Testis (tissue), 3 donors: ENCODE measurements around the gene PPA1. TPM values are rescaled to one million over a fixed set of nuclear protein-coding genes. Genes with fewer than 3 reads are reported as not detected.

Source experiments
- DNase-seq: peaks from one replicate; pipeline ENCODE4 v3.0.0-alpha.2; 2019
- H3K27ac ChIP-seq, 2 donors: fragments of 200-600 bp; sonication (generic); one replicate each; pipeline ENCODE4 v1.5.1; 2019
- H3K27me3 ChIP-seq: fragments of 200-600 bp; sonication (generic); one replicate; pipeline ENCODE4 v1.5.1; 2019
- H3K36me3 ChIP-seq: fragments of 200-600 bp; sonication (generic); one replicate; pipeline ENCODE4 v1.5.1; 2017; ENCODE audit warnings: low read depth; ENCODE audit errors: missing control alignments
- H3K4me1 ChIP-seq: fragments of 200-600 bp; sonication (generic); one replicate; pipeline ENCODE4 v1.5.1; 2019
- H3K4me3 ChIP-seq, 2 donors: fragments of 200-600 bp; sonication (generic); one replicate each; pipeline ENCODE4 v1.5.1; 2017 to 2019
- H3K9me3 ChIP-seq: fragments of 200-600 bp; sonication (generic); one replicate; pipeline ENCODE4 v1.5.1; 2017
- CTCF ChIP-seq, 3 experiments: fragments of 450-650 bp in 2 of 3; fragments of 200-600 bp in 1 of 3; sonication (generic) in 1 of 3; IDR thresholded peaks; one replicate each; pipeline ENCODE4 v1.5.1; 2016 to 2019; ENCODE audit warnings: antibody characterized with exemption in 3 of 3, mild to moderate bottlenecking in 2 of 3, moderate library complexity in 1 of 3
- POLR2A ChIP-seq: fragments of 450-650 bp; IDR thresholded peaks from one replicate; pipeline ENCODE4 v1.6.1; 2017; ENCODE audit warnings: antibody characterized with exemption, mild to moderate bottlenecking, moderate library complexity
- WGBS, 2 donors: methylation state at CpG; one replicate each; pipeline ENCODE4 v1.1.5; 2018; 5-methylcytosine and 5-hydroxymethylcytosine counted together
- intact Hi-C: fragments of 100-400 bp; cut with DNase I; formaldehyde crosslinking; loops from one replicate; pipeline ENCODE4 v1.15.1; 2023; ENCODE audit warnings: low total_unique reads
- polyA plus RNA-seq: library from polyadenylated mRNA; stranded (reverse); fragments of 350-450 nt; fragmentation: Illumina TruSeq; extraction: RNeasy Lipid Tissue Mini Kit (QIAGEN cat#74804); gene quantifications from one replicate; pipeline ENCODE4 v1.2.3, GENCODE V29; 2014; ENCODE audit warnings: low read depth, low replicate concordance; ENCODE audit not compliant: insufficient read depth
- total RNA-seq, 2 donors: library from RNA; depleted of rRNA; stranded (reverse); fragments of >200 nt; gene quantifications; one replicate each; pipeline ENCODE4 v1.2.3, GENCODE V29; 2016

Gene PPA1
- total and polyA plus RNA-seq, 3 donors from 2014 or later = 110 to 143 (median 136) TPM

- no peak overlapping the region for H3K4me3 ChIP-seq
- H3K4me1 ChIP-seq = peaks cover 17% of the 10 kb centered on the region
- intact Hi-C loops = no loop called here
- H3K27me3 ChIP-seq = no peaks in the 10 kb centered on the region
- TF ChIP-seq CTCF (IDR thresholded peaks at IDR 0.05) (no peak), POLR2A (no peak)
- no peak overlapping the region for H3K27ac ChIP-seq
- no peaks in the 10 kb centered on the region for H3K9me3 ChIP-seq
- H3K36me3 ChIP-seq = no peaks in the 10 kb centered on the region
- no peak for DNase-seq
- 89% methylated on average over 7 of the region's 7 CpGs for WGBS, 2 donors
Observed at GRCh38 chr10:70167246-70167645, 66.0 kb downstream of the PPA1 start.

GRCh38 chr10:70166394-70166793 is 66.8 kb downstream of the PPA1 start:
- no peaks in the 10 kb centered on the region for H3K27me3 ChIP-seq
- intact Hi-C loops = no loop called here
- TF ChIP-seq CTCF (IDR thresholded peaks at IDR 0.05) (no peak), POLR2A (no peak)

GRCh38 chr10:70164163-70164562 is 69.1 kb downstream of the PPA1 start:
- Histone ChIP-seq H3K4me3 (no peak overlapping the region), H3K36me3 (no peaks in the 10 kb centered on the region), H3K9me3 (no peaks in the 10 kb centered on the region), H3K27me3 (no peaks in the 10 kb centered on the region), H3K4me1 (peaks cover 14% of the 10 kb centered on the region), H3K27ac (no peak overlapping the region)
- 62 to 77% methylated on average over 3 of the region's 3 CpGs for WGBS, 2 donors
- intact Hi-C loops = no loop called here
- DNase-seq = no peak
- no peak for TF ChIP-seq POLR2A
- TF ChIP-seq CTCF (IDR thresholded peaks at IDR 0.05) = no peak

More at GRCh38 chr10:70166394-70166793, 66.8 kb downstream of the PPA1 start:
- DNase-seq = no peak
- 73 to 77% methylated on average over 3 of the region's 3 CpGs for WGBS, 2 donors
- Histone ChIP-seq H3K9me3 (no peaks in the 10 kb centered on the region), H3K4me1 (peaks cover 17% of the 10 kb centered on the region), H3K27ac (no peak overlapping the region), H3K4me3 (no peak overlapping the region), H3K36me3 (no peaks in the 10 kb centered on the region)

GRCh38 chr10:70163448-70163847 is 69.8 kb downstream of the PPA1 start:
- Histone ChIP-seq H3K36me3 (no peaks in the 10 kb centered on the region), H3K27me3 (no peaks in the 10 kb centered on the region), H3K4me1 (peaks cover 7% of the 10 kb centered on the region), H3K4me3 (no peak overlapping the region), H3K27ac (no peak overlapping the region), H3K9me3 (no peaks in the 10 kb centered on the region)
- 94 to 97% methylated on average over 4 of the region's 4 CpGs for WGBS, 2 donors
- DNase-seq = no peak
- intact Hi-C loops = no loop called here
- TF ChIP-seq CTCF (IDR thresholded peaks at IDR 0.05) (no peak), POLR2A (no peak)

- H3K9me3 ChIP-seq = no peaks in the 10 kb centered on the region
- no peaks in the 10 kb centered on the region for H3K27me3 ChIP-seq
- H3K27ac ChIP-seq = no peak overlapping the region
- DNase-seq = no peak
- 53 to 77% methylated on average over 1 of the region's 1 CpG for WGBS, 2 donors
- H3K36me3 ChIP-seq = no peaks in the 10 kb centered on the region
- intact Hi-C loops = no loop called here
- no peak overlapping the region for H3K4me3 ChIP-seq
- no peak for TF ChIP-seq POLR2A
- no peak for TF ChIP-seq CTCF (IDR thresholded peaks at IDR 0.05)
- H3K4me1 ChIP-seq = peaks cover 5% of the 10 kb centered on the region
Observed at GRCh38 chr10:70162892-70163201, 70.4 kb downstream of the PPA1 start.
